ENCODE results near the gene PANK4. TPM values are rescaled to one million over a fixed set of nuclear protein-coding genes. Genes with fewer than 3 reads are reported as not detected.

Gene PANK4
- total and polyA plus RNA-seq, 9 of the 15 experiments (the other 6 are each of a cell fraction or from before 2014, with no cell fraction given), result 0.93 to 55.6 (median 31.5) TPM

DNA sequence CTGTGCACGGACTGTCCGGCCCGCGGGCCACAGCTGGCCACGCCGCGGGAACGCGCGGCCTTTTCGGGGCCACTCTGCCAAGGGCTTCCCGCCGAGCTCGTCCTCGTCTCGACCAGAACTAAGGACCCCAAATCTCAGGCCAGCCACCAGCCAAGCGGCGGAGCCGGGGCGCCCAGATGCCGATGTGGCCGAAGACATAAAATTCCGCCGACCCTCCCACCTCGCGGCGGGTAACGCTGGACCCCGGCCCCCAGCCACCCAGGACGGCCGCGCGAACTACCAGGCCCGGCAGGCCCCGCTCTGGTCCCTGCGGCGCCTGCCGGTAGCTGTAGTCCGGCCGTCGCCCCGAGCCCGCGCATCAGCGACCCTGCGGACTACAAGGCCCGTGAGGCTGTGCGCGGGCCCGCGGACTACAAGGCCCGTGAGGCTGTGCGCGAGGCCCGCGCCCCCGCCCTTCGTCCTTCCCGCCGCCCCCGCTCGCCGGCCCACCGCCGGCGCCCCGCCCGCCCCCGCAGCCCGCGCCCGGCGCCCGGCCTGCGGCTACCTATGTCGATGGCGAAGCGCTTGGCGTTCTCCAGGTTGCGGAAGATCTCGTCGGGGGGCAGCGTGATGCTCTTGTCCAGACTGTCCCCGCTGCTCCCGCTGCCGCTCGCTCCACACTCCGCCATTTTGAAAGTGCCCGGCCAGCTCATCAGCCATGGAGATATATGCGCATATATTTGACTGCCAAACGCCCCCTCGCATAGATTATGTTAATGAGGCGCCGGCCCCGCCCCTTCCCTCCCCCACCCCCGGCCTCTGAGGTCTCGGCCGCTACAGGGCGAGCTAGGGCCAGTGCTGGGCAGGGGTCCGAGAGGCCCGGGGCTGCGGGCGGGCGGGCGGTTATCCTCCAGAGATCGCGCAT lies at the start of gene PANK4 (continued):
- TF ChIP-seq, protein P1, sequence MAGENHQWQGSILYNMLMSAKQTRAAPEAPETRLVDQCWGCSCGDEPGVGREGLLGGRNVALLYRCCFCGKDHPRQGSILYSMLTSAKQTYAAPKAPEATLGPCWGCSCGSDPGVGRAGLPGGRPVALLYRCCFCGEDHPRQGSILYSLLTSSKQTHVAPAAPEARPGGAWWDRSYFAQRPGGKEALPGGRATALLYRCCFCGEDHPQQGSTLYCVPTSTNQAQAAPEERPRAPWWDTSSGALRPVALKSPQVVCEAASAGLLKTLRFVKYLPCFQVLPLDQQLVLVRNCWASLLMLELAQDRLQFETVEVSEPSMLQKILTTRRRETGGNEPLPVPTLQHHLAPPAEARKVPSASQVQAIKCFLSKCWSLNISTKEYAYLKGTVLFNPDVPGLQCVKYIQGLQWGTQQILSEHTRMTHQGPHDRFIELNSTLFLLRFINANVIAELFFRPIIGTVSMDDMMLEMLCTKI (IDR thresholded peaks at IDR 0.05; ENCODE audit: partially characterized antibody), result no peak
- TF ChIP-seq, protein P2, sequence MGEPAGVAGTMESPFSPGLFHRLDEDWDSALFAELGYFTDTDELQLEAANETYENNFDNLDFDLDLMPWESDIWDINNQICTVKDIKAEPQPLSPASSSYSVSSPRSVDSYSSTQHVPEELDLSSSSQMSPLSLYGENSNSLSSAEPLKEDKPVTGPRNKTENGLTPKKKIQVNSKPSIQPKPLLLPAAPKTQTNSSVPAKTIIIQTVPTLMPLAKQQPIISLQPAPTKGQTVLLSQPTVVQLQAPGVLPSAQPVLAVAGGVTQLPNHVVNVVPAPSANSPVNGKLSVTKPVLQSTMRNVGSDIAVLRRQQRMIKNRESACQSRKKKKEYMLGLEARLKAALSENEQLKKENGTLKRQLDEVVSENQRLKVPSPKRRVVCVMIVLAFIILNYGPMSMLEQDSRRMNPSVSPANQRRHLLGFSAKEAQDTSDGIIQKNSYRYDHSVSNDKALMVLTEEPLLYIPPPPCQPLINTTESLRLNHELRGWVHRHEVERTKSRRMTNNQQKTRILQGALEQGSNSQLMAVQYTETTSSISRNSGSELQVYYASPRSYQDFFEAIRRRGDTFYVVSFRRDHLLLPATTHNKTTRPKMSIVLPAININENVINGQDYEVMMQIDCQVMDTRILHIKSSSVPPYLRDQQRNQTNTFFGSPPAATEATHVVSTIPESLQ (CRISPR knock-in tag; IDR thresholded peaks at IDR 0.05), result no peak
- peak; percentile 82; the same call in 1 of the 2 replicates for TF ChIP-seq BACH1 (tag; IDR thresholded peaks at IDR 0.05)
- TF ChIP-seq HMGXB4 (CRISPR knock-in tag; IDR thresholded peaks at IDR 0.05), result no peak
- TF ChIP-seq ETV1 (tag; conservative IDR thresholded peaks at IDR 0.05; ENCODE audit: low read depth), result 0 out of 2 replicates have a peak, but pooled peaks have one; percentile 14
- TF ChIP-seq, protein P3, sequence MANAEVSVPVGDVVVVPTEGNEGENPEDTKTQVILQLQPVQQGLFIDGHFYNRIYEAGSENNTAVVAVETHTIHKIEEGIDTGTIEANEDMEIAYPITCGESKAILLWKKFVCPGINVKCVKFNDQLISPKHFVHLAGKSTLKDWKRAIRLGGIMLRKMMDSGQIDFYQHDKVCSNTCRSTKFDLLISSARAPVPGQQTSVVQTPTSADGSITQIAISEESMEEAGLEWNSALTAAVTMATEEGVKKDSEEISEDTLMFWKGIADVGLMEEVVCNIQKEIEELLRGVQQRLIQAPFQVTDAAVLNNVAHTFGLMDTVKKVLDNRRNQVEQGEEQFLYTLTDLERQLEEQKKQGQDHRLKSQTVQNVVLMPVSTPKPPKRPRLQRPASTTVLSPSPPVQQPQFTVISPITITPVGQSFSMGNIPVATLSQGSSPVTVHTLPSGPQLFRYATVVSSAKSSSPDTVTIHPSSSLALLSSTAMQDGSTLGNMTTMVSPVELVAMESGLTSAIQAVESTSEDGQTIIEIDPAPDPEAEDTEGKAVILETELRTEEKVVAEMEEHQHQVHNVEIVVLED (CRISPR knock-in tag; IDR thresholded peaks at IDR 0.05), result peak; percentile 85
- TF ChIP-seq ZFP91 (CRISPR knock-in tag; IDR thresholded peaks at IDR 0.05), result no peak
- peak; percentile 77 for TF ChIP-seq PCBP1 (IDR thresholded peaks at IDR 0.05; ENCODE audit: low read depth, low read length, poor library complexity, severe bottlenecking)
- TF ChIP-seq RBM22 (IDR thresholded peaks at IDR 0.05; ENCODE audit: low read depth, low read length, poor library complexity, severe bottlenecking), result no peak
- peak; percentile 55; the same call in 1 of the 2 replicates for TF ChIP-seq THAP7 (CRISPR knock-in tag; IDR thresholded peaks at IDR 0.05)
- TF ChIP-seq JUND (IDR thresholded peaks at IDR 0.05; ENCODE audit: borderline replicate concordance, low read depth, low read length), result no peak; the same call in 1 of the 2 replicates
- no peak; the same call in 2 of the 3 replicates for TF ChIP-seq JUND (tag; IDR thresholded peaks at IDR 0.05; ENCODE audit: borderline replicate concordance, low read depth, low read length)
- no peak for TF ChIP-seq RAD51 (IDR thresholded peaks at IDR 0.05; ENCODE audit: borderline replicate concordance, low read depth)
